HepG2 (cell line): Measurements from ENCODE around the gene GALNT17. TPM values are rescaled to one million over a fixed set of nuclear protein-coding genes. Genes with fewer than 3 reads are reported as not detected.

Experiments
- ATAC-seq: fragments of 200-7000 bp; cut with Tn5 transposase; 3 replicates; pipeline ENCODE4 v1.9.1; 2020; ENCODE audit warnings: mild to moderate bottlenecking, moderate library complexity
- BruUV-seq: library from RNA; stranded (reverse); fragments of 400-500 nt; replicated peaks from 2 replicates; lab custom pipeline; 2021; lab: Mats Ljungman, UMichigan
- CTCF ChIA-PET: fragments of 300-600 bp; formaldehyde crosslinking; extraction: SDS; loops from one replicate; lab custom pipeline; 2021; ENCODE audit warnings: low total read pairs, inconsistent platforms, low intra/inter-chr PET ratio; lab: Yijun Ruan, JAX
- POLR2A ChIA-PET: fragments of 350-600 bp; sonication (Branson Sonifier 250); formaldehyde crosslinking; loops from one replicate; lab custom pipeline; 2020; ENCODE audit warnings: antibody characterized with exemption, inconsistent platforms; lab: Yijun Ruan, JAX
- DNase-seq: peaks from one replicate; pipeline ENCODE4 v3.0.0-alpha.2; 2015; ENCODE audit warnings: low spot score
- FAIRE-seq: peaks from 3 replicates; lab custom pipeline; 2011; peaks lifted over from hg19 to GRCh38; lab: Jason Lieb, UNC
- H2AFZ ChIP-seq: one replicate; pipeline ENCODE4 v1.6.1; 2011; ENCODE audit warnings: low read length, inconsistent platforms
- H3K27ac ChIP-seq: fragments of 300-600 bp; 3 replicates; pipeline ENCODE4 v1.8.0; 2011; ENCODE audit warnings: mixed run types, mild to moderate bottlenecking, mixed read lengths, low read length, inconsistent platforms; ENCODE audit not compliant: insufficient read depth; ENCODE audit errors: extremely low read length
- H3K27me3 ChIP-seq, 2 experiments: fragments of 200-600 bp in 1 of 2; 2 replicates in 1 of 2; 3 replicates in 1 of 2; pipeline versions ENCODE4 v1.6.0 to v1.8.0; 2011; ENCODE audit warnings: low read length in 2 of 2, mild to moderate bottlenecking in 2 of 2, moderate library complexity in 2 of 2, inconsistent platforms in 1 of 2; ENCODE audit not compliant: insufficient read depth in 2 of 2, control insufficient read depth in 1 of 2
- H3K36me3 ChIP-seq, 2 experiments: fragments of 200-600 bp in 1 of 2; replicated peaks in 1 of 2; 2 replicates in 1 of 2; 3 replicates in 1 of 2; pipeline versions ENCODE4 v1.5.1 to v1.8.0; 2011; ENCODE audit warnings: low read length in 2 of 2, inconsistent platforms in 1 of 2; ENCODE audit not compliant: insufficient read depth in 2 of 2, control insufficient read depth in 1 of 2
- H3K4me1 ChIP-seq: 2 replicates; pipeline ENCODE4 v1.5.1; 2012; ENCODE audit warnings: low read length, inconsistent platforms; ENCODE audit not compliant: insufficient read depth
- H3K4me2 ChIP-seq: 2 replicates; pipeline ENCODE4 v1.6.0; 2011; ENCODE audit warnings: low read depth, low read length, inconsistent platforms
- H3K4me3 ChIP-seq, 3 experiments: fragments of 200-600 bp in 1 of 3; sonication (generic), shearing (Covaris generic) in 1 of 3; replicated peaks in 1 of 3; 2 replicates each; pipeline ENCODE4 v1.5.1; 2011 to 2016; ENCODE audit warnings: low read length in 3 of 3, inconsistent platforms in 2 of 3, low read depth in 2 of 3, mild to moderate bottlenecking in 2 of 3, control low read depth in 1 of 3, mixed read lengths in 1 of 3; ENCODE audit not compliant: insufficient read depth in 1 of 3
- H3K79me2 ChIP-seq: one replicate; pipeline ENCODE4 v1.6.1; 2011; ENCODE audit warnings: low read length, inconsistent platforms; ENCODE audit not compliant: insufficient read depth
- H3K9ac ChIP-seq: 2 replicates; pipeline ENCODE4 v1.6.0; 2011; ENCODE audit warnings: mild to moderate bottlenecking, low read depth, low read length, inconsistent platforms; ENCODE audit not compliant: insufficient read depth
- H3K9me3 ChIP-seq: 2 replicates; pipeline ENCODE4 v1.5.1; 2012; ENCODE audit warnings: mild to moderate bottlenecking, low read length
- H4K20me1 ChIP-seq: 2 replicates; pipeline ENCODE4 v1.6.0; 2011; ENCODE audit warnings: inconsistent platforms, mild to moderate bottlenecking, low read length, moderate library complexity; ENCODE audit not compliant: insufficient read depth
- ELF1 ChIP-seq: sonication (generic); formaldehyde crosslinking; IDR thresholded peaks from 2 replicates; pipeline ENCODE4 v1.4.0; 2020; ENCODE audit warnings: missing genetic modification reagents
- HOXA9 ChIP-seq: sonication (generic); formaldehyde crosslinking; IDR thresholded peaks from 2 replicates; pipeline ENCODE4 v1.8.1; 2022; ENCODE audit warnings: missing genetic modification reagents, mild to moderate bottlenecking, moderate library complexity, borderline replicate concordance
- MED8 ChIP-seq: sonication (generic); formaldehyde crosslinking; IDR thresholded peaks from 2 replicates; pipeline ENCODE4 v1.8.1; 2023; ENCODE audit warnings: mild to moderate bottlenecking, missing genetic modification reagents; ENCODE audit not compliant: insufficient replicate concordance
- MIER2 ChIP-seq: IDR thresholded peaks from 2 replicates; pipeline ENCODE4 v1.6.1; 2016; ENCODE audit warnings: missing biosample characterization, missing genetic modification reagents
- TRIM24 ChIP-seq: sonication (generic); formaldehyde crosslinking; IDR thresholded peaks from 2 replicates; pipeline ENCODE4 v1.8.0; 2022; ENCODE audit warnings: mild to moderate bottlenecking, missing genetic modification reagents
- ZC3H13 ChIP-seq: sonication (generic); formaldehyde crosslinking; IDR thresholded peaks from 2 replicates; pipeline ENCODE4 v1.8.1; 2023; ENCODE audit warnings: mild to moderate bottlenecking, missing genetic modification reagents, moderate library complexity
- ZFY ChIP-seq: sonication (generic); formaldehyde crosslinking; IDR thresholded peaks from 2 replicates; pipeline ENCODE4 v1.4.0; 2020; ENCODE audit warnings: missing genetic modification reagents
- ZFYVE20 ChIP-seq: sonication (generic); formaldehyde crosslinking; IDR thresholded peaks from 2 replicates; pipeline ENCODE4 v1.8.0; 2023; ENCODE audit warnings: low read depth, mild to moderate bottlenecking, moderate library complexity, missing genetic modification reagents, borderline replicate concordance
- ZNF646 ChIP-seq: sonication (generic); formaldehyde crosslinking; IDR thresholded peaks from 2 replicates; pipeline ENCODE4 v1.9.0; 2021; ENCODE audit warnings: mild to moderate bottlenecking, missing genetic modification reagents
- WGBS: methylation state at CpG from one replicate; pipeline ENCODE4 v1.1.6; 2017; ENCODE audit warnings: low lambda C conversion rate; 5-methylcytosine and 5-hydroxymethylcytosine counted together
- in situ Hi-C: cut with HindIII; loops from 2 replicates; pipeline ENCODE4 v1.10.0; 2017; ENCODE audit warnings: low pct_unique_long_range_greater_than_20kb; ENCODE audit not compliant: extremely low pct_ligation_motif_present
- intact Hi-C: fragments of 100-400 bp; cut with micrococcal nuclease; formaldehyde crosslinking; loops from one replicate; pipeline ENCODE4 v1.10.0; 2022; ENCODE audit not compliant: unreplicated experiment
- polyA plus RNA-seq, 8 experiments: library from polyadenylated mRNA; depleted of rRNA in 3 of 8; stranded (reverse) in 7 of 8; unstranded in 1 of 8; fragments of >200 nt; fragmentation: Illumina TruSeq in 4 of 8; extraction: Trizol in 4 of 8; gene quantifications; 2 replicates each; pipeline versions ENCODE4 v1.2.1 to v1.2.3, GENCODE V29; 2011 to 2016; ENCODE audit warnings: low read depth in 4 of 8, missing spikeins in 1 of 8, mixed read lengths in 1 of 8; ENCODE audit not compliant: insufficient read depth in 1 of 8
- total RNA-seq, 5 experiments: library from RNA; depleted of rRNA; stranded (reverse); fragments of >200 nt; fragmentation: Illumina TruSeq; extraction: Trizol; gene quantifications; 2 replicates each; pipeline ENCODE4 v1.2.3, GENCODE V29; 2016; ENCODE audit warnings: low read depth in 1 of 5
- TF ChIP-seq, protein P1 (sequence below): sonication (generic); formaldehyde crosslinking; IDR thresholded peaks from 2 replicates; pipeline ENCODE4 v1.8.1; 2023; ENCODE audit warnings: missing genetic modification reagents, mild to moderate bottlenecking, borderline replicate concordance

Gene GALNT17
- total and polyA plus RNA-seq, 2 of the 13 experiments (the other 11 are each of a cell fraction or from before 2014, with no cell fraction given), result not detected

- Histone ChIP-seq H3K9ac (no peak overlapping the region), H3K4me3 (no peak overlapping the region), H2AFZ (no peak overlapping the region), H3K27ac (no peak overlapping the region), H3K4me1 (no peaks in the 10 kb centered on the region), H3K9me3 (no peaks in the 10 kb centered on the region), H3K36me3 (no peaks in the 10 kb centered on the region), H3K4me2 (no peak overlapping the region), H3K79me2 (no peaks in the 10 kb centered on the region), H3K27me3 (peaks cover 1 to 4% of the 10 kb centered on the region in 2 experiments; a peak in 2 of 5 replicates), H4K20me1 (no peaks in the 10 kb centered on the region)
- ATAC-seq, result no peak
- in situ Hi-C loops (no loop called here), intact Hi-C loops (no loop called here)
- CTCF ChIA-PET, result no interaction called here
- 25% methylated on average over 12 of the region's 12 CpGs for WGBS
- BruUV-seq, result no TSS peak
- no peak for TF ChIP-seq HOXA9 (CRISPR knock-in tag)
- no peak for TF ChIP-seq MIER2 (CRISPR knock-in tag)
- no peak for TF ChIP-seq ZC3H13 (CRISPR knock-in tag)
- TF ChIP-seq ZFY (CRISPR knock-in tag), result no peak
- TF ChIP-seq, protein P1, sequence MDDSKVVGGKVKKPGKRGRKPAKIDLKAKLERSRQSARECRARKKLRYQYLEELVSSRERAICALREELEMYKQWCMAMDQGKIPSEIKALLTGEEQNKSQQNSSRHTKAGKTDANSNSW (CRISPR knock-in tag), result no peak
- TF ChIP-seq ZNF646 (CRISPR knock-in tag), result no peak
- no peak for TF ChIP-seq ELF1 (CRISPR knock-in tag)
- TF ChIP-seq ZFYVE20 (CRISPR knock-in tag), result no peak
- no peak for TF ChIP-seq TRIM24 (CRISPR knock-in tag)
- TF ChIP-seq MED8 (CRISPR knock-in tag), result no peak
- no peak for FAIRE-seq
- no peak for DNase-seq
- POLR2A ChIA-PET, result no interaction called here
Measured at GRCh38 chr7:71687286-71687685, 555.3 kb downstream of the GALNT17 start.
